HG02943 (cell line): Measurements from ENCODE around the gene SIDT2.

Source experiments
- ATAC-seq: cut with Tn5 transposase; IDR thresholded peaks from one replicate; pipeline ENCODE4 v1.9.1; 2021; ENCODE audit warnings: mild to moderate bottlenecking, low read depth, moderate library complexity; ENCODE audit not compliant: unreplicated experiment

The SIDT2 gene

DNA sequence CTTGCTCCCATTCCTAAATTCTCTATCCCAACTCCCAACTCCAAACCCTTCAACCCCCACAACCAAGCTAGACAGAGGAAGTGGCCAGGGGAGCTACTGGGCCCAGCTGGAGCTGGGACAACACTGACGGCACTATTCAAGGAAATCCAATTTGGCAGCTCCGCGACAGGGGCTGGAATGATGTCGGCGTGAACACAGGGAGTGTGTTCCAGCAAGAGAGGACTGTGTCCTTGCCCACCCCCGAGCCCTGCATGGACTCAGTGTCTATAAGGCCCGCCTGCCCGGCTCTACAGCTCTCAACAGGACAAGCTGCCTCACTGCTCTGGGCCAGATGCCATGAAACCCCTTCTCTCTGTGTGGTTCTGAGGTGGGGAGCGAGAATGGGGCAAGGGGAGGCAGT is 42.0 kb downstream of the SIDT2 start:
- no peak for ATAC-seq

DNA sequence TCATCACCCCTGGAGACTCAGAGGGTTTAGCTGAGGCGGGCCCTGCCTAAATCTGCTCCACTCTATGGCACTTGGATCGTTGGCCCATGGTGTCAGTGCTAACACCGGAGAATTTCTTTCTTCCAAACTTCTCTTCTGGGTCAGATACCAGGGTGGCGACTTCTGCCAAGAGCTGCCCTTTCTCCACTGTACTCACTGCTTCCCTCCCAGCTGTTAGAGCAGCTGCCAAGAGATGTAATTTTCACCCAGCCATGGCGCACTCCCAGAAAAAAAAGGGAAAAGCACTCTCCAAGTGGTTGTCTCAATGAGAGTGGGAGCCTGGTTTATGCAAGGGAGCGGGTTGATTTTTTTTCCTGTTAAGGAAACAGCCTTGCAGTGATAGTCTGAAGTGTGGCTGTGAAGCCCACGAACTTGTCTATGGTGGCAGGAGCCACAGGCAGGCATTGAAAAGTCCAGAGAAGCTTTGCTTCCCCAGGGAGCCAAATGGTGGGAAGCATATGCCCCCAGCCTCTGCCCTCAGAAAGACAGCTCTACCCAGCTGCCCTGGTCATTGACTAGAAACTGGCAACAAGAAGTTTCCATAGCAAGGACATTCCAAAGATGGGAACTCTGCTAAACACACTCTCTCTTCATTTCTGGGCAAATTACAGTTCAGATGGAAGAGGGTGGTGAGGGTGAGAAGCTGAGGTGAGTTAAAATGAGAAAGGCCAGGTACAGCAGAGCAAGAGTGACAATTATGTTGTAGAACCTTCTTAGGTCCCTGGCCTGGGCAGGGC is 42.6 kb downstream of the SIDT2 start:
- ATAC-seq = no peak

DNA sequence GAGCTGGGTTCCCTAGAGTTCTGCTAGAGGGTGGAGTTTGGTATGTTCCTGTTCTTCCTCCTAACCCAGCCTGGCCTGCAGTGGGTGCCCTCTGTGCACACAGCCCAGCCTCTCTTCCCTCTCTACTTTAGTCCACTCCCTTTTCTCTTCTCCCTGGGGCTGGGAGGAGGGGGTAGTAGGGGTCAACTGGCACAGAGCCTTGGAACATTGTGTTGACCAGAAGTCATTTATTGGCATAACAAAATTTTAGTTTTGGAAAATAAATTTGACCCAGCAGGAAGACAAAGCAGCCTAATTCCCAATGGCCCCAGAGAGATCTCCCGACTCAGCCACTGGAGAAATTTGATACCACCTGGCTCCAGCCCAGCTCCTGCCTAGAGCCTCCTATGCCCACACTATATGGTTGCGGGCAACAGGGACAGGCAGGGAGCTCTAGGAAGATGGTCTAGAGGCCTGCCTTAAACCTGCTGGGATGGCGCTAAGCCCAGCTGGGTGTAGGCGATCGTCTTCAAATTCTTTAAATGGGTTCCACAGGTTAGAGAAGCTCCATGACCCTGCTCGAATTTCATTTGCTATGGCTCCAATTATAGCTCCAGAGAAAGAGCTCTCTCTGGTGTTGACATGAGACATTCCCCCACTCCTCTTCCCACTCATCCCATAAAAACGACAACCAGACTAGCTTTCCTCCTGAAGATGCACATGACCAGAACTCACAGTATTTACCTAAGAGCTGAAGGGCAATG is 43.4 kb downstream of the SIDT2 start:
- ATAC-seq = no peak

GRCh38 chr11:117222991-117223740 is 44.6 kb downstream of the SIDT2 start:
- ATAC-seq = no peak

GRCh38 chr11:117223741-117224689 is 45.5 kb downstream of the SIDT2 start:
- no peak for ATAC-seq

DNA sequence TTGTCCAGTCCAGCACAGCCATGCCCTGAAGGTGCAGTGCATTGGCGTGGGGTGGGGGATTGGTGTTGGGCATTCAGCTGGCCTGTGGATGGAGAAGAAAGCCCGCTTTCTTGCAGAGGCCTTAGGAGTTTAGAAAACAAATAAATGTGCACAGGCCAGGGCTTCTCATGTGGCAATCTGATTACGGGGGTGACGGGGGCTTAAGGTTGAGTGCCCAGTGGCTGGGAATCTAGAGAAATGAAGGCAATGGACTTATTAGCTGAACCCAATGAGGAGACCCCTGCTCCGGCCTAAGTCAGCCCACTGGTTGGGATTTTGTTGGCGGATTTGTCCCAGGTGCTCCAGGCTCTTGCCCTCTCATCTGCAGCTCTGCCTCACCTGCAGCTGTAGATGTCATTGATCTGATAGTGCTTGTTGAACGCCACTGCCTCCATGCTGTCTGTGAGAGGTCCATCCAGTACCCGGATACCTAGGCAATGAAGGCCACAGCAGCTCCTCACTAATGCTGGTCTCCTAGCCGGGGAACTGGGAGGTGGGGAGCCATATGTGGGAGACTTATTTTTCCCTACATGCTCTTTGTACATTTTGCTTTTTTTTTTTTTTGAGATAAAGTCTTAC is 47.1 kb downstream of the SIDT2 start:
- no peak for ATAC-seq

DNA sequence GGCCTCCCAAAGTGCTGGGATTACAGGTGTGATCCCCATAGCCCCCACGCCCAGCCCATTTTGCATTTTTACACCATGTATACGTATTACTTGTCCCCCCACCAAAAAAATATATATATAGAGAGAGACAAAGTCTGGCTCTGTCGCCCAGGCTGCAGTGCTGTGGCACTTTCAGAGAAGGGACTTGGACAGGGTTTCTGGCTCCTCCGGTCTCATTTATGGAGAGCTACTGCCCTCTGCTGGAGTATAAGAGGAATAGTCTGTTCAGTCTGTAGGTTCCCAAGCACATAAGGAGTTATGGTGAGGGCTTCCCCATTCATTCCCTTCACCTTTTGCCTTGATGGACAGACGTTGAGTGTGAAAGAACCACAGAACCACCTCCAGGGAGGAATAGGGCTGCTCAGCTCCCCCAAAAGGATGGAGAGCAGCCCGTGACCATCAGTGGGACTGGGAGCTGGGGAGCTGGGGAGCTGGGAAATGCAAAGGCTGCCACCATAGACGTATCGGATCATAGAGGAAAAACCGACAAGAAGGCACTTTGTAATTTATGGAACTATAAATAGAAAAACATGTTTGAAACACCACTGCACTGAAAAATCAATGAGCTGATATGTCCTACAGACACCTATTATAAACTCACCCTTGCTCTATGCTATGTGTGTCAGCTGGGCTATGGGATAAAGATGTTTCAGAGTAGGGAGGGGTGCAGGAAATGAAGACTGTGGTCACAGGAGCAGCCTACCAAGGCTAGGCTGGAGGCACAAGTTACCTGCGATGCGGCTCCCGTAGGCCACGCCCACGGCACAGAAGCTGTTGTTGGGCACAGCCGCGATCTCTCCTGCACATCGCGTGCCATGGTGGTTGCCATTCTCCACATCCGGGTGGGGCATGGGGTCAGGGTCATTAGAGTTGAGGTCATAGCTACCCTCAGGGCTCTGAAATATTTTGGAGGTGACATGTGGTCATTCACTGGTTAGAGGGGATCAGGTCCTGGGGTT is 48.1 kb downstream of the SIDT2 start:
- no peak for ATAC-seq

DNA sequence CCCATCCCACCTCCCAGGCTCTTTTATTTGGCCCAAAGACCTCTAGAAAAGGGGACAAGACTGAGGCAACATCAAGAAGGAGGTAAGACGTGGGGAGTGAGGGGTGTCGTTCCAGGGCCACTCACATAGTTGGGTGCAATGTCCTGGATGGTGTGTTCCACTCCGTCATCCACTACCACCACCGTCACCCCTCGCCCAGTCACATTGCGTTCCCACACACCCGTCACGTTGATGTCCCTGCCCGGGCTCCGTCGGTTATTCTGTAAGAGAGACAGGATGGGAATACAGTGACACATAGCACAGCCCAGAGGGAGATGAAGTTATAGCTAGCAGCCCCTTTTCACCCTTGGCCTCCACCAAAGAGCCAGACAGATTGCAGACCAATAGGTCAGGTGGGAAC is 49.5 kb downstream of the SIDT2 start:
- no peak for ATAC-seq

- ATAC-seq = no peak
Measured at GRCh38 chr11:117229411-117229810, 50.9 kb downstream of the SIDT2 start.

- ATAC-seq = no peak
Measured at GRCh38 chr11:117229931-117230285, 51.4 kb downstream of the SIDT2 start.

- no peak for ATAC-seq
Measured at GRCh38 chr11:117230286-117230961, 51.9 kb downstream of the SIDT2 start.

DNA sequence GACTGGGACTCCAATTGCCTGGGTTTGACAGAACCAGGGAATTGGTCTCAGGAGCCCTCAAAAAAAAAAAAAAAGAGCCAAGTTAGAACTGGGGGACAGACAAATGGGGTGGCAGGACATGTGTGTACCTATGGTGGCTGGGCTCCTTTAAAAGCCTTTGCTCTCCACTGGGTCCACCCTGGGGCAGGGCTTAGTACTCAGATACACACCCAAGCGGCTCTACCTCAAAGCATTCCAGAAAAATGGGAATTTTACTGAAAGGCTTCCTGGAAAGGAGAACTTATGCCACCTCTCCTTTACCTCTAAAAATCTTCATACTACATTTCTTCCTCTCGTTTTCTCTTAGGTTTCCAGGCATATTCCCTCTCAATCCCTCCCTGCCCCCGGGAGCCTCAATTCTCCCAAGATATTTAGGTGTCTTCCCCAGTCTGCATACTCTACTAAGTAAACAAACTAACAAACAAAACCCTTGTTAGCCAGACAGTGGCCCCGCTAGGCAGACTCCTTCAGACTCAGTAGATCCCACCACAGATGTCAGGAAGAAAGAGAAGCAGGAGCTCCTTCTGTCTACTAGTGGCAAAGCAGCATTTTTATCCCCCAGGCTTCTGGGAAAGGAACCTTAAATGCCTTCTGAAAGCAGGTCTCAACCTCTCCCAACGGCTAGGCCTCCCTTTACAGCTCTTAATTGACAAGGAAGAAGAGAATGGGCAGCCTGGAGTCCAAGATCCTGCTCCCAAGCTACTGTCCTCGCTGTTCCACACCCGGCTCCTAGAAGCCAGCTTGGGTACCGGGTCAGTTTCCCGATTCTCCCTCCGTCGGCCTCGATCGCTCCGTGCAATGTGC is 52.7 kb downstream of the SIDT2 start:
- no peak for ATAC-seq

DNA sequence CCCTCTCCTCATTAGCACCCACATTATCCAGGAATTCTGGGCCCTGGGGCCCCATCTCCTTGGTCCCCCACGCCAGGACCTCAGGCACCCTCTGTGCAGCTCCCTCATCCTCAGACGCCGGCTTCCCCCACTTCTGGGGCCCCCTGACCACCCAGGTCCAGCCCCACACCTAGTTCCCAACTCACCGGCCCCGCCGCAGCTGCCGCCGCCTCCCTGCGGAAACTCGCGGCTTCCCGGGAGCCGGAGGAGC is 53.2 kb downstream of the SIDT2 start, which contains the start of gene PCSK7:
Gene PCSK7 (minus strand): TSS at position 232 of the 250 bp plus-strand sequence. CDS start 2,229 bp downstream, outside the sequence.
- no peak for ATAC-seq

DNA sequence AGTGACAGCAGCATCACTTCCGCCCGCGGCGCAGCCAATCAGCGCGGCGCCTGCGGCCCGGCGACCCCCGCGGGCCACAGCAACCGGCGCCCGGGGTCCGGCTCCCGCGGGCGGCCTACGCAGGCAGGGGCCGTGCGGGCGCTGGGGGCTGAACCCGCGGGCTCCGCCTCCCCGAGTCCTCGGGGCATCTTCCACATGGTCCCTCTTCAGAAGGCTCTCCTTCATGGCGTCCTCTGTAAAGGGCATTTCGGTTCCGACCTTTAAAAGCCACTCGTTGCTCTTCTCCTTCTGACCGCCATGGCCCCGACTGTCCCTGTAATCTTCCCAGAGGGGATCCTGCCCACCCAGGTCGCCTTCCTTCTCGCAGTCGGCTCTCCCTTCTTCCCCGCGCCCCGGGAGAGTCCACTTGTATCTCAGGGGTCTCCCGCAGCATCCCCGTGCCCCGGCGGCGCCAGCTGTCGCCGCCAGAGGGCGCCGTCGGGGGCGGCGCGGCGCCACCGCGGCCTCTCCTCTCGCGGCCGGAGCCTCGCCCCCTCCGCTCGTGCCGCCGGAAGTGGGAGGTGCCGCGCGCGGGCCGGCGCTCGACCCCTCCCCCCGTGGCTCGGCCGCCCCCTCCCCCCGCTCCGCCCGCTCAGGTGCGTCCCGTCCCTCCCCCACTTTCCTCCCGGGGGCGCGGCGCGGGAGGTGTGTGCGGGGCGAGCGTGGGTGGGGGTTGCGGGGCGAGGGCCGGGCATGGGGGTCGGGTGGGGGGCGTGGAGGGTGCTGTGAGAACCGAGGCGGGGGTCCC is 53.7 kb downstream of the SIDT2 start, which contains the start of gene RNF214:
Gene RNF214 (plus strand): TSS at position 580 of the 787 bp plus-strand sequence. CDS start 1,602 bp downstream, outside the sequence.
- ATAC-seq = peak; percentile 69

- ATAC-seq = no peak
Measured at GRCh38 chr11:117232911-117233409, 54.4 kb downstream of the SIDT2 start.

DNA sequence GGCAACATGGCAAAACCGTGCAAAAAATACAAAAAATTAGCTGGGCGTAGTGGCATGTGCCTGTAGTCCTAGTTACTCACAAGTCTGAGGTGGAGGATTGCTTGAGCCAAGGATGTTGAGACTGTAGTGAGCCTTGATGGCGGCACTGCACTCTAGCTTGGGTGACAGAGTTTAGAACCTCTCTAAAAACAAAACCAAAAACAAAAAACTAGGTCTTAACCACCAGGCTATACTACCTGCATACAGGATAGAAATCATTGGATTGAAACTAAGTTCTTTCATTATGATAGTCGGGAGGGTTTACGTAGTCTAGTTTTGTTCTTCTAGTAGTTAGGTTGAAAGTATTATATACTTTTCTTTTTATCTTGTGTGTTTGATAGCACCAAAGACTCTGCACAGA is 59.7 kb downstream of the SIDT2 start:
- no peak for ATAC-seq
